GDM1 (cell line): Measurements from ENCODE around the gene AKIRIN1.
"Not testable (repeated sequence)": the region's sequence is repeated elsewhere in the genome, so short reads cannot be mapped to it uniquely, and the experiment has no call there.

Experiments used
- DNase-seq: peaks from one replicate; lab custom pipeline; 2025; lab: John Stamatoyannopoulos, UW

AKIRIN1 gene

DNA sequence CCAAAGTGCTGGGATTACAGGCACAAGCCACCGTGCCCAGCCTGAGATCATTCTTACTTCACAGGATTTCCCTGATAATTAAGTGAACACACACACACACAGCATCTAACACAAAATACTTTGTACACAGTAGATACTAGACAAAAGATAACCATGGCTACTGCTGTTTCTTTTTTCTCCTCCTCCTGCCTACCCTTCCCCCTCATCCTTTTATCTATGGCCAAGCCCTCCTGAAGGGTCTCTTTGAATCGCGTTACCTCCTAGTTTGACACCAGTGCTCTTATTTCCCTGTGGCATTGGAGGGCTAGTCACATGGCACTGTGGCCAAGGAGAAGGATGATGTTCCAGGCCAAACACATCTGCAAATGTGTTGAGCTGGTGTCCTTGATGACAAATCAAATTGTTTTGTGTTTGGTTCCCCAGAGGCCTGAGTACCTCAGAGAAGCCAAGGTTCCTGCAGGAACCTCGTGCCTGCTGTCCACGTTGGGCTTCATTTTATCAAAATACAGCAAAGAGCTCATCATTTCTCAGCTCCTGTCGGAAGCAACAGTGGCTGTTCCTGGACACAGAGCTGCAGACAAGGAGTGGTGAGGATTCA lies 55.6 kb downstream of the AKIRIN1 start:
- no peak for DNase-seq

DNA sequence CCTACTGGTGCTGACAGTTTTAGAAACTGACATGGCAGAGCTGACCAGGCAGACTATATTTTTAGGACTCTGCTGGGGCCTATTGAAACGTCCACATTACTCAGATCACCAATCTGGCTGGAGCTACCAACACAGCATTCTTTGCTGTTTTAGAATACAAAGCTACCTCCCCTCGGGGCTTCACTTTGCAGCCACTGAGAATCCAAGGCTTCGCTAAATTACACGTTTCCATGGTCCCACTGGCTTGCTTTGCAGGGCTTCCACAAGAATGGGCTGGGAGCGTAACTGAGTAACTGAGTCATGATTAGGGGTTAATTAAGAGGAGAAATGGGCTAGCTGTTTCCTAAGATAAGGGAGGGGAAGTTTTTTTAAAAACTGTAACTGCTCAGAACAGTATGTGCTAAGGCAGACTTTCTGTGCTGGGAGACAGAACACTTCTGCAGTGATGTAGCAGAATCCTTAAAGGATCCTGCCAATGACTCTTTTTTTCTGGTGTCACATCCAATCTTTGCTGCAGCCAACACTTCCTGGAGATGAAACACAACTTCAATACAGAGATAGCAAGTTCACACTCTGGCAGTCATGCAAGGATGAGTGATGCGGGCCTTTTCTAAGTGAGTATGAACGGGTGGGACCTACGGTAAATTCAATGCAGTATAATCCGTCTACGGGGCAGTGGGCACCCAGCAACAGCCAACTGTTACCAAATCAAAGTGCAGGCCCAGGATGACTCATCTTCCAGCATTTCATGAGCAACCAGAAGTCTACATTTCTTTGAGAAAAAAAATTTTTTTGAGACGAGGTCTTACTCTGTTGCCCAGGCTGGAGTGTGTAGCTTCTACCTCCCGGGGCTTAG lies 56.5 kb downstream of the AKIRIN1 start:
- DNase-seq, result no peak

DNA sequence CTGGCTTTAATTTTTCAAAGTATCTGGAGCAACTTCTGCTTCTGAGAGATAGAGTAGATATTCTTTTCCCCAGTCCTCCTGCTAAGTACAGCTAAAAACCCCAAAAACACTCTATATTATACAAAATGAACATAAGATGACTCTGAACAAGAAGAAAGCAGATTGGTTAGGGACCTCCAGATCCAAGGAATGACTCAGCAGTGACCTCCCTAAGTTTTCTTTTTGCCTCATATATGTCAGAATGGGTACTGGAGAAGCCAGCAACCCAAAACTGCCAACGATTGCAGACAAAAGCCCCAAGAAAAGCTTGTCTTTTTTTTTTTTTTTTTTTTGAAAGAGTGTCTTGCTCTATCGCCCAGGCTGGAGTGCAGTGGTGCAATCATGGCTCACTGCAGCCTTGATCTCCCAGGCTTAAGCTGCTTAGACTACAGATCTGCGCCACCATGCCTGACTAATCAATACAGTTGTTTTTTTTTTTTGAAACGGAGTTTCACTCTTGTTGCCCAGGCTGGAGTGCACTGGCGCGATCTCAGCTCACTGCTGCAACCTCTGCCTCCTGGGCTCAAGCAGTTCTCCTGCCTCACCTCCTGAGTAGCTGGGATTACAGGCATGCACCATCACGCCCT lies 57.8 kb downstream of the AKIRIN1 start:
- DNase-seq, result no peak

DNA sequence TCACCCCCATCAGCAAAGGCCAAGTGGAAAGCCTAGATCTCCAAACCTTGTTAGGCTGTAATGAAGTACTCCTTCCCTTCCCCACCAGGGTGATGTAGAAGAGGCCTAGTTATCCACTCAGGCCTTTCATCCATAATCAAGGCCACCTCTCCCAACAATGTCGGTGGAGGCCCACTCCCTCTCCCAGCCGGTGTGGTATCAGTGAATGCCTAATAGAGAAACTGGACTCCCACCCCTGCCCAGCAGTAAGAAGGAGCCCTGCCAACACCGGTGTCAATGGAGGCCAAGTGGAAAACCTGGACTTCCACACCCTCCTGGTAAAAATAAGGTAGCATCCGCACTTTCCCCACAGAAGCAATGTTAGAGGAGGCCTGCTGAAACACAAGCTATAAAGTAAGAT lies 58.9 kb downstream of the AKIRIN1 start:
- no peak for DNase-seq

DNA sequence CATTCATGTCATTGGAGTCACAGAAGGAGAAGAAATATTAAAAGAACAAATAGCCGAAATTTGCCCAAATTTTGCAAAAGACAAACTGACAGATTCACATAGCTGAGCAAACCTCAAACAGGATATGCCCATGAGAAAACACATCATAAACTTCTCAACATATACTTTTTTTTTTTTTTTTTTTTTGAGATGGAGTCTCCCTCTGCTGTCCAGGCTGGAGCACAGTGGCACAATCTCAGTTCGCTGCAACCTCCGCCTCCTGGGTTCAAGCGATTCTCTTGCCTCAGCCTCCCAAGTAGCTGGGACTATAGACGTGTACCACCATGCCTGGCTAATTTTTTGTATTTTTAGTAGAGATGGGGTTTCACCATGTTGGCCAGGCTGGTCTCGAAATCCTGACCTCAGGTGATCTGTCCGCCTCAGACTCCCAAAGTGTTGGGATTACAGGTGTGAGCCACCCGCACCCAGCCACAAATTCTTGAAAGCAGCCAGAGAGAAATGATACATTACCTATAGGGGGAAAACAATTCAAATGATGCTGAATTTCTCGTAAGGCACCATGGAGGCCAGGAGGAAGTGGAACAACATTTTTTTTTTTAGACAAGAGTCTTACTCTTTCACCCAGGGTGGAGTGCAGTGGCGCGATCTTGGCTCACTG lies 60.2 kb downstream of the AKIRIN1 start:
- DNase-seq, result not testable (repeated sequence)

DNA sequence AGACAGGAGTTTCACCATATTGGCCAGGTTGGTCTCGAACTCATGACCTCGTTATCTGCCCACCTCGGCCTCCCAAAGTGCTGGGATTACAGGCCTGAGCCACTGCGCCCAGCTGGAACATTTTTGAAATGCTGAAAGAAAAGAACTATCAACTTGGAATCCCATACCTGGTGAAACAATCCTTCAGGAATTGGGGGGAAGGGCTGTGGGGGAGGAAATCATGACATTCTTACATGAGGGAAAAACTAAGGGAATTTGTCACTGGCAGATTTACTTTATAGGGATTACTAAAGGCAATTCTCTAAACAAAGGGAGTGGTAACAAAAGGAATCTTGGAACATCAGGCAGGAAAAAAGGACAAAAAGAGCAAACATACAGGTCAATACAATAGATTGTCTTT lies 60.9 kb downstream of the AKIRIN1 start:
- DNase-seq, result no peak

DNA sequence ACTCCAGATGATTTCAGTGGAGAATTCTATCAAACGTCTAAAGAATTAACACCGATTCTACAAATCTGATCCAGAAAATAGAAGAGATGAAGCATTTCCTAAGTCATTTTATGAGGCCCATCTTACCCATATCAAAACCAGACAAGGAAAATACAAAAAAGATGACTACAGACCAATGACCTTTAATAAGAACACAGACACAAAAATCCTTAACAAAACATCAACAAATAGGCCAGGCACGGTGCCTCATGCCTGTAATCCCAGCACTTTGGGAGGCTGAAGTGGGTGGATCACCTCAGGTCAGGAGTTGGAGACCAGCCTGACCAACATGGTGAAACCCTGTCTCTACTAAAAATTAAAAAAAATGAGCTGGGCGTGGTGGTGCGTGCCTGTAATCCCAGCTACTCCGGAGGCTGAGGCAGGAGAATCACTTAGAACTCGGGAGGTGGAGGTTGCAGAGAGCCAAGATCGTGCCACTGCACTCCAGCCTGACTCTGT lies 64.2 kb downstream of the AKIRIN1 start:
- not testable (repeated sequence) for DNase-seq
